Ishikawa (cell line): ENCODE measurements around the gene BAG1.

ENCODE experiments used
- EGR1 ChIP-seq: IDR thresholded peaks from 2 replicates; pipeline ENCODE4 v1.6.1; 2012
- EP300 ChIP-seq: IDR thresholded peaks from 2 replicates; pipeline ENCODE4 v1.6.1; 2012; ENCODE audit warnings: borderline replicate concordance
- FOXM1 ChIP-seq: IDR thresholded peaks from 2 replicates; pipeline ENCODE4 v1.6.1; 2012; ENCODE audit warnings: low read depth, borderline replicate concordance
- MAX ChIP-seq: IDR thresholded peaks from 2 replicates; pipeline ENCODE4 v1.6.1; 2012
- RAD21 ChIP-seq: IDR thresholded peaks from 2 replicates; pipeline ENCODE4 v1.6.1; 2012; ENCODE audit warnings: low read depth
- TEAD4 ChIP-seq: IDR thresholded peaks from 2 replicates; pipeline ENCODE4 v1.6.1; 2012
- YY1 ChIP-seq: IDR thresholded peaks from 2 replicates; pipeline ENCODE4 v1.6.1; 2012; ENCODE audit warnings: low read depth

DNA sequence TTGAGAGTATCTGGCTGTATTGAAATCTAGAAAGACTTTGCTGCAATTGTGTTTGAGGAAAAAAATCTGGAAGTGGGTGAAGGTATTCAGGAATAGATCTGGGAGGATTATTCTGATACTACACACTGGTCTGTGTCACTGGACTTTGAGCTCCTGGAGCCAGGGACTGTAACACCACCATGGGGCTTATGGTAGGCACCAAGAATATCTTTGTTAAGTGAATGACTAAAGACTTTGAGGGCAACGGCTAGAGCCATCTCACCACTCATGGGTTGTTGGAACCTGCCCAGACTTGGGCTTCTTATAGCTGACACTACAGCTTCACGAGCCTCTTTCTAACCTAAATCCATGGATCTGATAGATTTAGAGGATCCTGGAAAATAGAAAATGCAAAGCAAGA is 36.0 kb upstream of the BAG1 start:
- TF ChIP-seq YY1 (no peak), FOXM1 (no peak), EP300 (no peak), MAX (no peak), EGR1 (no peak), TEAD4 (no peak), RAD21 (no peak)
